ENCODE results near the gene TNFRSF13B. TPM values are rescaled to one million over a fixed set of nuclear protein-coding genes. Genes with fewer than 3 reads are reported as not detected.

TNFRSF13B gene
- total and polyA plus RNA-seq, 2 donors (not counting 3 experiments of a cell fraction or from before 2014, with no cell fraction given): not detected

- no peak overlapping the region for H3K4me3 ChIP-seq (replicated peaks in 1 of 3; ENCODE audit: insufficient read depth in 1 of 3, low read depth in 1 of 3, low read length in 3 of 3)
- DNase-seq (ENCODE audit: low read depth, low spot score): no peak
- H3K4me1 ChIP-seq (ENCODE audit: control insufficient read depth, extremely low read depth, insufficient read depth, low read length): no peaks in the 10 kb centered on the region
- no peak overlapping the region for H3K4me2 ChIP-seq (ENCODE audit: insufficient read depth, low read length)
- H3K27me3 ChIP-seq (ENCODE audit: control insufficient read depth in 2 of 2, insufficient read depth in 2 of 2, low read length in 2 of 2): peaks cover 3% of the 10 kb centered on the region in 2 experiments
- FAIRE-seq: no peak
- H3K36me3 ChIP-seq (ENCODE audit: control insufficient read depth in 2 of 2, extremely low read depth in 1 of 2, insufficient read depth in 2 of 2, low read length in 2 of 2): no peaks in the 10 kb centered on the region
- dilution Hi-C loops (cut with MboI; ENCODE audit: extremely low pct_ligation_motif_present, low sequenced_read_pairs): no loop called here
- TF ChIP-seq MYC (IDR thresholded peaks at IDR 0.05; ENCODE audit: low read depth, low read length): no peak
- TF ChIP-seq POLR2A (IDR thresholded peaks at IDR 0.05; ENCODE audit: low read depth, low read length): no peak
- no peak for TF ChIP-seq GATA2 (IDR thresholded peaks at IDR 0.05; ENCODE audit: insufficient read depth, insufficient read length, low read depth, low read length)
- no peak overlapping the region for H3K27ac ChIP-seq (ENCODE audit: insufficient read depth, low read depth, low read length)
- H3K9ac ChIP-seq (replicated peaks; ENCODE audit: extremely low read depth, insufficient read depth, low read length): no peak overlapping the region
- no peaks in the 10 kb centered on the region for H4K20me1 ChIP-seq (replicated peaks; ENCODE audit: control insufficient read depth, extremely low read depth, insufficient read depth, low read length)
- intact Hi-C loops (cut with micrococcal nuclease): no loop called here
- ChIA-PET POLR2A (no interaction called here), CTCF (interaction anchor here (0.6 to 1.2 kb wide), 2 partner anchors 12 to 75 kb away, joined by 3 read pairs; no protein-coding TSS in a partner anchor)
- no peak overlapping the region for H2AFZ ChIP-seq (ENCODE audit: low read depth, low read length)
- no peaks in the 10 kb centered on the region for H3K9me3 ChIP-seq (replicated peaks; ENCODE audit: control insufficient read depth, insufficient read depth, low read length)
- no peaks in the 10 kb centered on the region for H3K9me1 ChIP-seq (replicated peaks; ENCODE audit: control insufficient read depth, extremely low read depth, insufficient read depth, low read length)
- BruUV-seq (replicated peaks): no TSS peak
- no peaks in the 10 kb centered on the region for H3K79me2 ChIP-seq (ENCODE audit: control insufficient read depth, insufficient read depth, low read length)
Measured at GRCh38 chr17:16988749-16989229, 16.9 kb upstream of the TNFRSF13B start.

GRCh38 chr17:16987830-16988601, 16.1 kb upstream of the TNFRSF13B start:
- H3K4me3 ChIP-seq (replicated peaks in 1 of 3; ENCODE audit: insufficient read depth in 1 of 3, low read depth in 1 of 3, low read length in 3 of 3): no peak overlapping the region
- H3K4me1 ChIP-seq (ENCODE audit: control insufficient read depth, extremely low read depth, insufficient read depth, low read length): no peaks in the 10 kb centered on the region
- H4K20me1 ChIP-seq (replicated peaks; ENCODE audit: control insufficient read depth, extremely low read depth, insufficient read depth, low read length): no peaks in the 10 kb centered on the region
- DNase-seq (ENCODE audit: low read depth, low spot score) (no peak), FAIRE-seq (no peak)
- peaks cover 3 to 7% of the 10 kb centered on the region in 2 experiments for H3K27me3 ChIP-seq (ENCODE audit: control insufficient read depth in 2 of 2, insufficient read depth in 2 of 2, low read length in 2 of 2)
- POLR2A ChIA-PET: no interaction called here
- H3K9me3 ChIP-seq (replicated peaks; ENCODE audit: control insufficient read depth, insufficient read depth, low read length): no peaks in the 10 kb centered on the region
- no peaks in the 10 kb centered on the region for H3K36me3 ChIP-seq (ENCODE audit: control insufficient read depth in 2 of 2, extremely low read depth in 1 of 2, insufficient read depth in 2 of 2, low read length in 2 of 2)
- H3K79me2 ChIP-seq (ENCODE audit: control insufficient read depth, insufficient read depth, low read length): no peaks in the 10 kb centered on the region
- no peak overlapping the region for H3K4me2 ChIP-seq (ENCODE audit: insufficient read depth, low read length)
- dilution Hi-C loops (cut with MboI; ENCODE audit: extremely low pct_ligation_motif_present, low sequenced_read_pairs) (no loop called here), intact Hi-C loops (cut with micrococcal nuclease) (no loop called here)
- TF ChIP-seq GATA2 (IDR thresholded peaks at IDR 0.05; ENCODE audit: insufficient read depth, insufficient read length, low read depth, low read length) (no peak), MYC (IDR thresholded peaks at IDR 0.05; ENCODE audit: low read depth, low read length) (no peak), JUN (IDR thresholded peaks at IDR 0.05; ENCODE audit: borderline replicate concordance, insufficient read depth, insufficient read length, low read depth) (no peak), CTCF (IDR thresholded peaks at IDR 0.05; ENCODE audit: extremely low read depth in 1 of 2, insufficient read depth in 1 of 2, low read depth in 1 of 2, low read length in 2 of 2) (no peak), MAX (IDR thresholded peaks at IDR 0.05; ENCODE audit: insufficient read depth, insufficient read length) (no peak), POLR2AphosphoS5 (IDR thresholded peaks at IDR 0.05; ENCODE audit: insufficient read depth, low read depth, low read length) (no peak), FOS (IDR thresholded peaks at IDR 0.05; ENCODE audit: borderline replicate concordance, insufficient read depth, low read length) (no peak), EZH2 (IDR thresholded peaks at IDR 0.05; ENCODE audit: borderline replicate concordance, low read depth, low read length, severe bottlenecking) (no peak), POLR2A (IDR thresholded peaks at IDR 0.05; ENCODE audit: low read depth, low read length) (no peak)
- H3K9me1 ChIP-seq (replicated peaks; ENCODE audit: control insufficient read depth, extremely low read depth, insufficient read depth, low read length): no peaks in the 10 kb centered on the region
- H3K27ac ChIP-seq (ENCODE audit: insufficient read depth, low read depth, low read length): no peak overlapping the region
- no peak overlapping the region for H3K9ac ChIP-seq (replicated peaks; ENCODE audit: extremely low read depth, insufficient read depth, low read length)
- CTCF ChIA-PET: interaction anchor here (0.6 to 1.2 kb wide), 2 partner anchors 11 to 74 kb away, joined by 3 read pairs; no protein-coding TSS in a partner anchor
- BruUV-seq (replicated peaks): no TSS peak
- H2AFZ ChIP-seq (ENCODE audit: low read depth, low read length): no peak overlapping the region
